Left renal cortex interstitium (tissue), 4 donors: ENCODE data around the gene GTF2E1. TPM values are rescaled to one million over a fixed set of nuclear protein-coding genes. Genes with fewer than 3 reads are reported as not detected.

Experiments
- DNase-seq, 4 donors: peaks; one replicate each; pipeline ENCODE4 v3.0.0-alpha.2; 2013; ENCODE audit warnings: low read depth in 4 of 4, low spot score in 2 of 4, missing footprints in 1 of 4
- polyA plus RNA-seq, 4 donors: library from polyadenylated mRNA; unstranded; fragments of 120-200 nt; gene quantifications; one replicate each; pipeline ENCODE4 v1.2.1, GENCODE V29; 2013; ENCODE audit not compliant: insufficient read length in 4 of 4

Gene GTF2E1
- polyA plus RNA-seq, 4 donors: 13.8 to 18.4 (median 15.1) TPM

DNA sequence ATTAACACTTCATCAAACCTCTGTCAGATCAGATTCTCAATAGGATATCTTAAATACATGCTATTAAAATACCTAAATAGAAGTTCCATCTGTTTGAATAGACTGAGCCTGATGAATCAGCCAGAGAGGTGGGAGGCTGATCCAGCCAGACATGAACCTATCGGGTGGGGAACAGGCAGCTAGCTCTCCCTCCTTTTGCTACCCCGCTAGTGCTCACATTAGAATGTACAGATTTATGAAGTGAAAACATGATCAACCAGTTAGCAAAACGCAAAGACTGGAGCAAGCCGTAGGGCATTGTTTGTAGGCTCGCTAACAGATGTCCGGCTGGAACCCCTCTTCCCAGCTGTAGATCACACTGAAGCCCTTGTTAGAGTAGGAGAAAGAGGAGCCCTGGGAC, 54.4 kb downstream of the GTF2E1 start:
- no peak for DNase-seq

DNA sequence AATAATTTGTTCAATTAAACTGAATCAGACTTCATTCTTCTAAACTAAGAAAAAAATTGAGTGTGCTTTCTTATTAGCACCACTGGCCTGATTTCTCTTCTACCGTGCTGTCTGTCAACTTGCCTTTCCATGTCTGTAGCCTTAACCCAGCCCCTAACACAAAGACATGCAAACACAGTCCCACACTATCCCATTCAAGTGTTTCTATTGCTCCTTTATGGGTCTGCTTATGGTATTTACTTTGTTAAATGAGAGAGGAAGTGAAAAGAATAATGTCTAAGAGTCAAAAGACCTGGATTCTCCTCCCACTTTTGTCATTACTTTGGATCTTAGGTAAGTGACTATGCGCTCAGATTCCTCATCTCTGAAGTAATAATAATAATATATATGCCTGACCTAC, 55.3 kb downstream of the GTF2E1 start:
- no peak for DNase-seq

DNA sequence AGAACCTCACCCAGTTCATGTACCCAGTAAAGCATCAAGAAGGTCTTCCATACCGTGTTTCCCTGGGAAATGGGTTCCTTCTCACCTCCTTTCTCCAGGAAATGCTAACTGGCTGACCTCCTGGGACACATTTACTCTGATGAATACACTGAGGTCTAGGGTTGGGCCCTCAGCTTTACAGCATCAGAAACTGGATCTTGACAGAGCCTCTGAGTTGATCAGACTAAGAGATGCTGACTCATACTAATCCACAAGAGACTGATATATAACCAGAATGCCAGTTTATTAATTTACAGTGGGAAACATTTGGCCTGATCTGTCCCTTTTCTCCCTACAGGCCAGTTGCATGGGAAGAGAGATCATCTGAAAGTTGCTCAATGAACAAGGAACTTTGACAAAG, 55.8 kb downstream of the GTF2E1 start:
- DNase-seq: no peak

DNA sequence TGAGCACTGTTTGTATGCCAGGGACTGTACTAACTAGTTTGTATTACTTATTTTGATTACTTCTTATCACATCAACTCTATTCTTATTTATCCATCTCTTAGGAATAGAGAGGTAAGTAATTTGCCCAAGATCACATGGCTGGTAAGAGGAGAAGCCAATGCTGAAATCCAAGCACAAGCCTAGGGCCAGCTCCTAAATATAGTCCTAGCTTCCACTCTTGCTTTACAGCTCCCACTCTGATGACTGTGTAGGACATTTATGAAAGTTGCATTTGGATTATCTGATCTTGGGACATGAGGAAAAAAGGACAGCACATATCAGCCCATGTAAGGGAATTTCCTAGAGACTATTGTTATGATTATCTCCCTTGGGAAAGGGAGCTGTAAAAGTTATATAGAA, 58.1 kb downstream of the GTF2E1 start:
- DNase-seq: no peak

DNA sequence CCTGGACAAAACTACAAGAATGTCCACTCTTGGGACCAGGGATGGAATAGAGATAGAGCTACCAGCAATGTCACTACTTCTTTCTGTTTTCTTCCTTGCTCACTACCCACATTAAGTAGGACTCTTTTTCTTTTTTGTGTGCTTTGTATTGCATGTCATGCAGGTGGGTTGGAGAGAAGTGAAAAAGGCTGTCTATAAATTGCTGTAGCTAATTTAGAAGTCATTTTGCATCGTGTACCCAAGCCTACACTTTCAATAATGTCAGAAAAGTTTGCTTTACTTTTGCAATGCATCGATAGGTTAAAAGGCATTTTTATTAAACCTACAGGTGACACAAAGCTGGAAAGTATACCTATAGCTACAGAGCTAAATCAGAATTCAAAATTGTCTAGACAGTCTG, 58.9 kb downstream of the GTF2E1 start:
- no peak for DNase-seq

DNA sequence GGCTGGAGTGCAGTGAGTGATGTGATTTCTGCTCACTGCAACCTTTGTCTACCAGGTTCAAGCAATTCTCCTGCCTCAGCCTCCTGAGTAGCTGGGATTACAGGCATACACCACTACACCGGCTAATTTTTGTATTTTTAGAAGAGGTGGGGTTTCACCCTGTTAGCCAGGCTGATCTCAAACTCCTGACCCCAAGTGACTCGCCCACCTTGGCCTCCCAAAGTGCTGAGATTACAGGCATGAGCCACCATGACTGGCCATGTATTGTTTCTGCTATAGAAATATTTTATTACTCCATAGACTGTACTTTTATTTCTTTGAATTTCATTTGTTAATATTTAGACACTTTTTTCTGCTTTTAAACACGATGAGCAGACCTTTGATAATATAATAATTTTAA, 60.4 kb downstream of the GTF2E1 start:
- DNase-seq: no peak

DNA sequence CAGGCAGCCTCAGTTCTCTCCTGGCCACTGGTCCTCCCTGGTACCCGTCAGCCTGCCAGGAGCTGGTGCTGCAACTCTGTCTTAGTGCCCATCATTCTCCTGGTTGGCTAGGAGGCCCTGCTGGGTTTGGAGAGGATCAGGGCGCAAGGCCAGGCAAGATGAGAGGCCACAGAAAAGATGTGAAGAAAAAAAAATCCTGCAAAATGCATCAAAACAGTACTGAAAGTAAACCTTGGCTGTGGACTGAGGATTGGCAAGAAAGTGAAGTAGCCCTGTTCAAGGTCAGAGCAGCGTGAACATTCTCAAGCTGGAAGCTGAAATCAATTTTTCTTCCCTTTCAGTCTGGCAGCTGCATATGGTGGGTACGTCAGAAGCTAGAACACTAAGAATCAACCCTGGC, 74.2 kb downstream of the GTF2E1 start:
- no peak for DNase-seq

DNA sequence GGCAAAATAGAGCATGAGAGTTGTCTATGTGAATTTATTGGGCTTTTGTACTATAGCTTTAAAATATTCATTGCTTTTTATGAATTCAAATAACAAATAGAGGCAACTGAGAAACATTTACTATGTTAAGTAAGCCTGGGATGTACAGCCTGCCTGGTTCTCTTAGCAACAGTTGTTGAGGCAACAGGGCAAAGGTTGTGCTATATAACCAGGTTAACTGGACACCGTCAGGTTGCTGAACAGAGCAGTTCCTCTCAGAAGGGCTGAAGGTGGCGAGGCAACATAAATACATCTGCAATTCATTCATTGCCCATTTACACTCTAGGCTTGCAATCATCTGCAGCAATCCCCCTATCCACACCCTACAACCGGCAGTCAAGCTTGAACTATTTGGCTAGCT, 78.2 kb downstream of the GTF2E1 start:
- DNase-seq: peak in 1 of 4 donors; percentile 6

DNA sequence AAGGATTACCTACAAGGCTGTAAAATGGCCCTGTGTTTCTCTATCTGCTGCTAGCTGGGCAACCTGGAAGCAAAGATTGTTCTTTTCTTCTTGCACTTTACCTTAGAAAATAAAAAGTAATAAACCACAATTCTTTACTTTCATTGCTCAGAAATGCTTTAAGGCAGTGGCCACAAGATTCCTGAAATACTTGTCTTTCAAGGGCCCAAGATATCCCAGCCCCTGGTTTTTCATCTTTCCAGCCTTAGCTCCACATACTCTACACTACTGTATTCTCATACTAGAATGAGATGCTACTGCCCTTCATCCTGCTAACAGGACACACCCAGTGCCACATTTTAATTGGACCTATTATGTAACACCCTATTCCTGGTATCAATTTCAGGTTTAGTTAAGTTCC, 78.9 kb downstream of the GTF2E1 start:
- no peak for DNase-seq

DNA sequence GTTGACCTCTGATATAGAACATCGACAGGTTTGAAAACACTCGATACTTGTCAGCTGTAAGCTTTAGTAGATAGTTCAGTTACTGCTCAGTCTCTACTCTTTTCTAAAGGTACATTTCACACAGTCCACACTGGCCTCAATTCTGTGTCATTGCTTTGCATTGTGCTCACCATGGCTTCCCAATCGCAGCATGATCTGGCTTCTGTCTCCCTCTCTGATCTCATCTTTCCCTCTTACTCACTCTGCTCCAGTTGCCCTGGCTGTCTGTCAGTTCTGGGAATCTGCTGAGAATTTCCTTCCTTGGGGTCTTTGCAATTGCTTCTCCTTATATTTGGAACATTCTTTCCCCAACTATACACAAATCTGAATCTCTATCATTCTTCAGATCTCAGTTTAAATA, 80.6 kb downstream of the GTF2E1 start:
- DNase-seq: no peak

DNA sequence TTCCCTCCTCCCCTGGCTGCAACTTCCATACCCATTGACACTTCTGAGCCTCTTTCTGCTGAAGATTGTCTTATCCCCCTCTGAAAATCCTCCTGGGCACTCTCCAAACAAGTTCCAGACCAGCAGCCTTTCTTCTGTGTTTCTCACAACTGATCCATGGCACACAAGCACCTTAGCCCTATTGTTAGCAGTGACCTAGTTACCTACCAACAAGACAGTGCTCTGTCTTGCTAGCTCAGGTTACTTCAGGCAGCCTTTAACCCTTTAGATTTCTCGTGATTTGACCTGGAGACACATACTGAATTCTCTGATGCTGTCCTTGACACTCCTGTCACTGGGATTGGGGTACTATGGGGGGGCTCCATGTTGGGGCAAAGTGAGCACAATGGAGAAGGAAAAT, 82.1 kb downstream of the GTF2E1 start:
- DNase-seq: no peak

DNA sequence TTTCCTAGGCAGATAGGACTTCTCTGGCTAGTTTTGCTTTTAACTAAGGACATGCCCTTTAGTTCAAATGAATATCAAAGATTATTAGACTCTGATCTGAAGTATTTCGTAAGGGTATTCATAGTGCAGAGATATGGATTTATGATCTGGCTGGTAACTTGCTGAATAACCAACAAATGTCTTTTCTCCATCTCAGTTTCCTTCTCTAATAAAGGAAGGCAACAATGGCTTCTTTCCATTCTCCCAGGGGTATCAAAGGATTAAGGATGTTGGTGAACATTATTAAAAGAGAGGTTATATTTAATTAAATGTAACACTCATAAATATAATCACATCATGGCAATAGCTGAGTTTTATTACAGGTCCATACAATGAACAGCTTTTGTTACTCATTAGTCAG, 86.3 kb downstream of the GTF2E1 start:
- no peak for DNase-seq

DNA sequence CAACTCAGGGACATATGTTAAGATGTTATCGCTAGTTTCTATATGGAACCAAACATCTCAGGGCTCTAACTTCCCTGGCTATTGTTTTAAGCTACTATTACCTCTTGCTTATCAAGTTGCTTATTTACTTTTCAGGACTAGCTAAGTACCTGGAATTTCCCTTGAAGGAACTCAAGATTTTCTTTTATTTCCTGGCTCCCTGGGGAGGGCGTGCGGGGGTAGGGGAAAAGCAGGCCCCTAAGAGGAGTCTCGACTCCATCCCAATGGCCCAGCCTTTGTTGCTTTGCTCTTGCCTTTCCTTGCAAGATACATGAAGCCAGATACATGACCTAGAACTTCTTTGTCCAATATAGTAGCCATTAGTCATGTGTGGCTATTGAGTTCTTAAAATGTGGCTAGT, 88.5 kb downstream of the GTF2E1 start:
- DNase-seq: no peak

Other genes starting within 250 kb of the GTF2E1 start
- 100 to 1,000 TPM; 186 to 249 (median 208) TPM for gene NDUFB4, start 146.4 kb upstream of the GTF2E1 start, polyA plus RNA-seq
- gene HGD, start 60.5 kb upstream of the GTF2E1 start, polyA plus RNA-seq: 10 to 100 TPM; 48.3 to 91.7 (median 77.7) TPM
- gene RABL3, start 228 bp upstream of the GTF2E1 start, polyA plus RNA-seq: 10 to 100 TPM; 21.9 to 31.5 (median 29.8) TPM
- gene STXBP5L, start 165.5 kb downstream of the GTF2E1 start, polyA plus RNA-seq: under 1 TPM; 0.17 to 0.22 (median 0.21) TPM